ENCODE results near the gene CAPN9.

The CAPN9 gene

DNA sequence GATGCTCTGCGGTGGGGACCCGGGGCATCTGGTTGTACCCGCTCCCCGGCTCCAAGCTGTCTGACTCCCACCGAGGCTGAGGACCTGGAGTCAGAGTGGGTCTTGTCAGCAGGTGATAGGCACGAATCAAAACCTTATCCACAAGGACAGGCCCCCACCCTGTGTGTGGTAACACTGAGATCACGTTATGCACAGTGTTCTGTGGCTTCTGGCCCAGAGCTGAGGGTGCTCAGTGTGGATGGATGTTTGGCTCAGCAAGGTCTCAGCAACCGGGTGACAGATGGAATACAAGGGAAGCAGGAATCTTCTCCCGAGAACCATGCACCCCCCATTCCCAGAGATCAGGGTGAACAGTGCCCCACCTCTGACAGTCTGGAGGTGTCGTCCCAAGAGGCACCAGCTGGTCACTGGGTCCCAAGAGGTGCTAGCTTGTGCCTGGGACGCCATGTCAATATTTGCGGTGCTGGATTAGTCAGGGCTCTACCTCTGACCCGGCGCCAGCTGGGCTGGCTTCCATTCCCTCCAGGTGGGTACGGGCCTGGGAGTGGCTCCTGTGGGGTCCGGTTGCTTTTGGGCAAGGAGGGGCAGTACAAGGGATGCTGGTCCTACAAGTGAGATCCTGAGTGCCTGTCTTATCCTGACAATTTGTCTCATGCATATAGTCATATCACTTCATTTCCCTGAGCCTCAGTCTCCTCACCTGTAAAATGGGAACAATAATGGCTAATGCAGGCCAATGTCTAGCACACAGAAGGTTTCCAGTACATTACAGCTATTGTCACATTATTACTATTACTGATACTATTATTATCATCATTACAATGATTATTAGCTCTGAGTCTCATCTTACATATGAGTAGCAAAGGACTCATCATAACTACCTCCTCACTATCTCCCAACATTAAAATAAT is 957 bp downstream of the CAPN9 start:
- no peaks in the 10 kb centered on the region for H3K4me1 ChIP-seq (ENCODE audit: low read length)

DNA sequence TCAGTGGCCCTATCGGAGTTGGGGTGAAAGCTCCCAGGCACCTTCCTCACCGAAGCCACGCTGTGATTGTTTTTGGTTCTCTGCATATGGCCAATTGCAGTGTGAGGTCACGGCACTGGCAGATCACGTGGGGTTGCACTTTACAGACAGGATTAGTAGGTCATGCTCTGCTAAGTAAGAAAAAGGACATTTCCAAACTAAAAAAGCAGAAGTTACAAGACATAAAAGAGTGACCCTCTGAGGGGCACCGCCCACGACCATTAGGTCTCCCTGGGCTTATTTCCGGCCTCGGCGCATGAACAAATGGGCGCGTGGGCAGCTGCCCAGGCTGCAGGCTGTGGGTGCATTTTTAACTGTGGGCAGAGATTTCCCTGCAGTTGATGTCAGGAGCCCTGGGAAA is 2.0 kb downstream of the CAPN9 start:
- Histone ChIP-seq H3K4me1 (ENCODE audit: low read length) (no peaks in the 10 kb centered on the region), H3K9ac (ENCODE audit: low read length) (no peak overlapping the region), H4K20me1 (ENCODE audit: insufficient read depth, low read length) (no peaks in the 10 kb centered on the region), H3K36me3 (replicated peaks; ENCODE audit: low read depth, low read length) (no peaks in the 10 kb centered on the region), H3K4me3 (ENCODE audit: low read length) (no peak overlapping the region), H3K9me3 (ENCODE audit: insufficient read depth, low read length) (no peaks in the 10 kb centered on the region), H3K27me3 (ENCODE audit: low read depth, low read length) (peaks cover 5% of the 10 kb centered on the region; the same call in 1 of the 2 replicates), H2AFZ (ENCODE audit: low read depth, low read length) (no peak overlapping the region), H3K79me2 (ENCODE audit: low read length) (no peaks in the 10 kb centered on the region), H3K27ac (ENCODE audit: low read length) (no peak overlapping the region), H3K4me2 (ENCODE audit: low read length) (no peak overlapping the region; the same call in 1 of the 2 replicates)
- TF ChIP-seq, protein P1, sequence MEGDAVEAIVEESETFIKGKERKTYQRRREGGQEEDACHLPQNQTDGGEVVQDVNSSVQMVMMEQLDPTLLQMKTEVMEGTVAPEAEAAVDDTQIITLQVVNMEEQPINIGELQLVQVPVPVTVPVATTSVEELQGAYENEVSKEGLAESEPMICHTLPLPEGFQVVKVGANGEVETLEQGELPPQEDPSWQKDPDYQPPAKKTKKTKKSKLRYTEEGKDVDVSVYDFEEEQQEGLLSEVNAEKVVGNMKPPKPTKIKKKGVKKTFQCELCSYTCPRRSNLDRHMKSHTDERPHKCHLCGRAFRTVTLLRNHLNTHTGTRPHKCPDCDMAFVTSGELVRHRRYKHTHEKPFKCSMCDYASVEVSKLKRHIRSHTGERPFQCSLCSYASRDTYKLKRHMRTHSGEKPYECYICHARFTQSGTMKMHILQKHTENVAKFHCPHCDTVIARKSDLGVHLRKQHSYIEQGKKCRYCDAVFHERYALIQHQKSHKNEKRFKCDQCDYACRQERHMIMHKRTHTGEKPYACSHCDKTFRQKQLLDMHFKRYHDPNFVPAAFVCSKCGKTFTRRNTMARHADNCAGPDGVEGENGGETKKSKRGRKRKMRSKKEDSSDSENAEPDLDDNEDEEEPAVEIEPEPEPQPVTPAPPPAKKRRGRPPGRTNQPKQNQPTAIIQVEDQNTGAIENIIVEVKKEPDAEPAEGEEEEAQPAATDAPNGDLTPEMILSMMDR (IDR thresholded peaks at IDR 0.05; ENCODE audit: low read depth, low read length), result no peak
- no peak for TF ChIP-seq EZH2phosphoT487 (IDR thresholded peaks at IDR 0.05; ENCODE audit: low read depth)

More for the DNA sequence above, 957 bp downstream of the CAPN9 start:
- TF ChIP-seq EZH2phosphoT487 (IDR thresholded peaks at IDR 0.05; ENCODE audit: low read depth), result no peak
- TF ChIP-seq, protein P1 (IDR thresholded peaks at IDR 0.05; ENCODE audit: low read depth, low read length), result no peak
- H3K4me2 ChIP-seq (ENCODE audit: low read length), result no peak overlapping the region
- no peak overlapping the region for H2AFZ ChIP-seq (ENCODE audit: low read depth, low read length)
- H3K27me3 ChIP-seq (ENCODE audit: low read depth, low read length), result peaks cover 5% of the 10 kb centered on the region; the same call in 1 of the 2 replicates
- H3K27ac ChIP-seq (ENCODE audit: low read length), result no peak overlapping the region
- no peaks in the 10 kb centered on the region for H4K20me1 ChIP-seq (ENCODE audit: insufficient read depth, low read length)
- H3K9ac ChIP-seq (ENCODE audit: low read length), result no peak overlapping the region
- no peaks in the 10 kb centered on the region for H3K36me3 ChIP-seq (replicated peaks; ENCODE audit: low read depth, low read length)
- no peaks in the 10 kb centered on the region for H3K9me3 ChIP-seq (ENCODE audit: insufficient read depth, low read length)
- no peak overlapping the region for H3K4me3 ChIP-seq (ENCODE audit: low read length)
- no peaks in the 10 kb centered on the region for H3K79me2 ChIP-seq (ENCODE audit: low read length)

DNA sequence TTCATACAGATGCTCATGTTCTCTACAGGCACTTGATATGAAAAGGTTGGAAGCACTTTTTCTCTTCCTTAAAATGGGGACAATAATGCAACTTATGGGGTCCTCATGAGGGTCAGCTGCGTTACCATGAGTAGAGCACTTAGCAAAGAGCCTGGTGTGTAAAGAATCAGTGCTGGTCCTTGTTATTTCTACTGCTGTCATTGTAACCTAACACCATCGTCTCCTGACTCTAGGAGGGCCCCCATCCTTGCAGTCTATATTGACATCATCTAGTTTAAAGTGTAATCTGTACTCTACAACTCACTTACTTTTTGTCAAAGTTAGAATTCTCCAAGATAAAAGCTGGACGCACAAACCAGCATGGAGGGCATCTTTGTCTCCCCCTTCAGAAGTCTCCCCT is 2.4 kb downstream of the CAPN9 start:
- Histone ChIP-seq H3K4me2 (ENCODE audit: low read length) (no peak overlapping the region), H3K4me1 (ENCODE audit: low read length) (no peaks in the 10 kb centered on the region), H3K79me2 (ENCODE audit: low read length) (no peaks in the 10 kb centered on the region), H4K20me1 (ENCODE audit: insufficient read depth, low read length) (no peaks in the 10 kb centered on the region), H3K9me3 (ENCODE audit: insufficient read depth, low read length) (no peaks in the 10 kb centered on the region), H2AFZ (ENCODE audit: low read depth, low read length) (no peak overlapping the region), H3K27me3 (ENCODE audit: low read depth, low read length) (peaks cover 5% of the 10 kb centered on the region; the same call in 1 of the 2 replicates), H3K9ac (ENCODE audit: low read length) (no peak overlapping the region), H3K36me3 (replicated peaks; ENCODE audit: low read depth, low read length) (no peaks in the 10 kb centered on the region), H3K4me3 (ENCODE audit: low read length) (no peak overlapping the region), H3K27ac (ENCODE audit: low read length) (no peak overlapping the region)
- TF ChIP-seq, protein P1 (IDR thresholded peaks at IDR 0.05; ENCODE audit: low read depth, low read length), result no peak
- no peak for TF ChIP-seq EZH2phosphoT487 (IDR thresholded peaks at IDR 0.05; ENCODE audit: low read depth)

DNA sequence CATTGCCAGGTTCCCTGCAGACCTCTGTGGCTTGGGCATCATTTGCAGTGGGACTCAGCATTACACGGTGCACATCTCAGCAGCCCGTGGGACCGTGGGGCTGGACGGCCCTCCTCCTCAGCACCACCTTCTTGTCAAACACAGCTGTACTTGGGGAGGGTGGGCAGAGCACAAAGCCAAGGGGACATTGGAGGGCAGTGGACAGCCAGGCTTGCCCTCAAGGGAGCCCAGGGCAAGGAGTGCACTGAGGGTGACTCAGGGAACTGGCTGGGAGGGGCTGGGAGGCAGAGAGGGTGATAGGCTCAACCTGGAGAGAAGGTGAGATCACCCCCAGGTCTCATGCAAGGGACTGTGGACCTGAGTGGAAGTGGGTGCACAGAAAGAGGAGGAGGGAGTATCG is 3.4 kb downstream of the CAPN9 start:
- Histone ChIP-seq H3K36me3 (replicated peaks; ENCODE audit: low read depth, low read length) (no peaks in the 10 kb centered on the region), H3K27me3 (ENCODE audit: low read depth, low read length) (peaks cover 6% of the 10 kb centered on the region), H4K20me1 (ENCODE audit: insufficient read depth, low read length) (no peaks in the 10 kb centered on the region), H3K4me2 (ENCODE audit: low read length) (no peak overlapping the region), H3K4me1 (ENCODE audit: low read length) (no peaks in the 10 kb centered on the region), H3K4me3 (ENCODE audit: low read length) (no peak overlapping the region), H2AFZ (ENCODE audit: low read depth, low read length) (no peak overlapping the region), H3K27ac (ENCODE audit: low read length) (no peak overlapping the region), H3K9ac (ENCODE audit: low read length) (no peak overlapping the region), H3K9me3 (ENCODE audit: insufficient read depth, low read length) (no peaks in the 10 kb centered on the region), H3K79me2 (ENCODE audit: low read length) (no peaks in the 10 kb centered on the region)
- TF ChIP-seq, protein P1 (IDR thresholded peaks at IDR 0.05; ENCODE audit: low read depth, low read length), result no peak
- TF ChIP-seq EZH2phosphoT487 (IDR thresholded peaks at IDR 0.05; ENCODE audit: low read depth), result no peak
